IMR-90 (cell line): ENCODE data around the gene METTL18. TPM values are rescaled to one million over a fixed set of nuclear protein-coding genes. Genes with fewer than 3 reads are reported as not detected.

Source experiments
- ATAC-seq: fragments of 200-7000 bp; cut with Tn5 transposase; 2 replicates; pipeline ENCODE4 v1.9.1; 2020; ENCODE audit warnings: low read depth, mild to moderate bottlenecking, moderate library complexity
- BruUV-seq: library from RNA; stranded (reverse); fragments of 400-500 nt; replicated peaks from 2 replicates; lab custom pipeline; 2021; lab: Mats Ljungman, UMichigan
- CTCF ChIA-PET: fragments of 300-600 bp; formaldehyde crosslinking; extraction: SDS; loops from one replicate; lab custom pipeline; 2021; ENCODE audit warnings: antibody characterized with exemption; lab: Yijun Ruan, JAX
- POLR2A ChIA-PET: fragments of 300-600 bp; sonication (Branson Sonifier 250); formaldehyde crosslinking; loops from one replicate; lab custom pipeline; 2022; ENCODE audit warnings: antibody characterized with exemption; ENCODE audit not compliant: unreplicated experiment; lab: Charles Lee
- DNase-seq: peaks from one replicate; pipeline ENCODE4 v3.0.0; 2013
- H2AFZ ChIP-seq: replicated peaks from 2 replicates; pipeline ENCODE3; 2013; ENCODE audit warnings: low read length, mild to moderate bottlenecking; ENCODE audit not compliant: poor library complexity
- H2AK5ac ChIP-seq: 2 replicates; pipeline ENCODE4 v1.6.1; 2013; ENCODE audit warnings: low read depth, low read length, inconsistent platforms
- H2AK9ac ChIP-seq: replicated peaks from 2 replicates; pipeline ENCODE3; 2013; ENCODE audit warnings: mild to moderate bottlenecking, low read depth, low read length, moderate library complexity; ENCODE audit not compliant: poor library complexity
- H2BK120ac ChIP-seq: 2 replicates; pipeline ENCODE4 v1.6.1; 2013; ENCODE audit warnings: low read depth, low read length, inconsistent platforms
- H2BK15ac ChIP-seq: 3 replicates; pipeline ENCODE4 v1.6.1; 2013; ENCODE audit warnings: low read depth, low read length, inconsistent platforms
- H2BK20ac ChIP-seq: 2 replicates; pipeline ENCODE4 v1.6.1; 2013; ENCODE audit warnings: low read depth, mild to moderate bottlenecking, inconsistent platforms, low read length, moderate library complexity
- H2BK5ac ChIP-seq: 2 replicates; pipeline ENCODE4 v1.6.1; 2013; ENCODE audit warnings: mild to moderate bottlenecking, low read depth, low read length, inconsistent platforms; ENCODE audit not compliant: poor library complexity, severe bottlenecking
- H3K14ac ChIP-seq: replicated peaks from 2 replicates; pipeline ENCODE4 v1.6.1; 2013; ENCODE audit warnings: low read depth, low read length, inconsistent platforms
- H3K18ac ChIP-seq: 2 replicates; pipeline ENCODE4 v1.6.1; 2013; ENCODE audit warnings: low read depth, low read length, control low read depth
- H3K23ac ChIP-seq: 2 replicates; pipeline ENCODE4 v1.6.1; 2013; ENCODE audit warnings: low read depth, low read length, inconsistent platforms
- H3K27ac ChIP-seq: 2 replicates; pipeline ENCODE4 v1.5.1; 2013; ENCODE audit warnings: mild to moderate bottlenecking, control low read depth, low read length; ENCODE audit not compliant: insufficient read depth
- H3K27me3 ChIP-seq: 2 replicates; pipeline ENCODE4 v1.6.1; 2013; ENCODE audit warnings: low read length; ENCODE audit not compliant: control insufficient read depth, insufficient read depth
- H3K36me3 ChIP-seq: 2 replicates; pipeline ENCODE4 v1.6.1; 2013; ENCODE audit warnings: low read length, mixed read lengths; ENCODE audit not compliant: control insufficient read depth, insufficient read depth
- H3K4ac ChIP-seq: 2 replicates; pipeline ENCODE4 v1.6.1; 2013; ENCODE audit warnings: low read depth, low read length, inconsistent platforms
- H3K4me1 ChIP-seq: 2 replicates; pipeline ENCODE4 v1.6.1; 2013; ENCODE audit warnings: low read length, mixed read lengths; ENCODE audit not compliant: control insufficient read depth, insufficient read depth
- H3K4me2 ChIP-seq: 2 replicates; pipeline ENCODE4 v1.6.1; 2013; ENCODE audit warnings: low read depth, mild to moderate bottlenecking, control low read depth, low read length, moderate library complexity
- H3K4me3 ChIP-seq: 2 replicates; pipeline ENCODE4 v1.5.1; 2013; ENCODE audit warnings: low read depth, mild to moderate bottlenecking, control low read depth, low read length, moderate library complexity; ENCODE audit not compliant: insufficient read depth
- H3K56ac ChIP-seq: 2 replicates; pipeline ENCODE4 v1.6.1; 2013; ENCODE audit warnings: low read length, inconsistent platforms; ENCODE audit not compliant: insufficient read depth; ENCODE audit errors: extremely low read depth
- H3K79me1 ChIP-seq, 2 experiments: 2 replicates each; pipeline ENCODE4 v1.6.1; 2013; ENCODE audit warnings: low read length in 2 of 2, inconsistent platforms in 1 of 2, low read depth in 1 of 2
- H3K9ac ChIP-seq: 2 replicates; pipeline ENCODE4 v1.6.1; 2013; ENCODE audit warnings: low read depth, low read length, control low read depth
- H3K9me1 ChIP-seq: 2 replicates; pipeline ENCODE4 v1.6.1; 2013; ENCODE audit warnings: low read length, inconsistent platforms; ENCODE audit not compliant: insufficient read depth
- H3K9me3 ChIP-seq: 2 replicates; pipeline ENCODE4 v1.6.1; 2013; ENCODE audit warnings: low read length; ENCODE audit not compliant: control insufficient read depth, insufficient read depth
- H4K20me1 ChIP-seq: 2 replicates; pipeline ENCODE4 v1.6.1; 2013; ENCODE audit warnings: low read length, inconsistent platforms; ENCODE audit not compliant: insufficient read depth
- H4K5ac ChIP-seq: 2 replicates; pipeline ENCODE4 v1.6.1; 2013; ENCODE audit warnings: mild to moderate bottlenecking, low read depth, low read length, control low read depth
- H4K8ac ChIP-seq, 2 experiments: 2 replicates each; pipeline ENCODE4 v1.6.1; 2013; ENCODE audit warnings: low read depth in 2 of 2, low read length in 2 of 2, control low read depth in 1 of 2, inconsistent platforms in 1 of 2
- H4K91ac ChIP-seq: 2 replicates; pipeline ENCODE4 v1.6.1; 2013; ENCODE audit warnings: low read depth, low read length, inconsistent platforms; ENCODE audit not compliant: insufficient read depth
- BHLHE40 ChIP-seq: fragments of 150-350 bp; IDR thresholded peaks from 2 replicates; pipeline ENCODE4 v1.6.1; 2016; ENCODE audit warnings: mild to moderate bottlenecking, low read depth, low read length
- CEBPB ChIP-seq: IDR thresholded peaks from 2 replicates; pipeline ENCODE4 v1.6.1; 2012; ENCODE audit warnings: low read depth, low read length, improper control_type of control experiment
- FOS ChIP-seq: fragments of 150-350 bp; IDR thresholded peaks from 2 replicates; pipeline ENCODE4 v1.6.1; 2016; ENCODE audit warnings: low read depth, low read length
- MAZ ChIP-seq: IDR thresholded peaks from 2 replicates; pipeline ENCODE4 v1.6.1; 2012; ENCODE audit warnings: low read depth, mild to moderate bottlenecking, low read length, improper control_type of control experiment, moderate library complexity, borderline replicate concordance
- MXI1 ChIP-seq: IDR thresholded peaks from 2 replicates; pipeline ENCODE4 v1.6.1; 2012; ENCODE audit warnings: low read depth, mild to moderate bottlenecking, low read length, moderate library complexity, borderline replicate concordance
- RCOR1 ChIP-seq: IDR thresholded peaks from 2 replicates; pipeline ENCODE4 v1.6.1; 2012; ENCODE audit warnings: mild to moderate bottlenecking, low read length, improper control_type of control experiment; ENCODE audit not compliant: insufficient replicate concordance
- WGBS, 2 experiments: methylation state at CpG; one replicate each; pipeline versions ENCODE4 v1.1.5 to v1.1.7; 2013; ENCODE audit warnings: missing lambda C conversion rate in 2 of 2; ENCODE audit not compliant: insufficient read length in 1 of 2; ENCODE audit errors: extremely low coverage in 2 of 2; 5-methylcytosine and 5-hydroxymethylcytosine counted together
- dilution Hi-C: fragments of 300-500 bp; cut with HindIII; formaldehyde crosslinking; loops from one replicate; pipeline ENCODE4 v1.14.3; 2018; ENCODE audit warnings: low sequenced_read_pairs; ENCODE audit not compliant: unreplicated experiment
- in situ Hi-C: fragments of 300-500 bp; cut with MboI; formaldehyde crosslinking; loops from 3 replicates; pipeline ENCODE4 v1.14.3; 2019; ENCODE audit warnings: low sequenced_read_pairs, inconsistent platforms, mixed read lengths
- intact Hi-C: fragments of 100-400 bp; cut with micrococcal nuclease; formaldehyde crosslinking; loops from 2 replicates; pipeline ENCODE4 v1.10.0; 2022
- polyA plus RNA-seq, 3 experiments: library from polyadenylated mRNA; depleted of rRNA; stranded (reverse); fragments of >200 nt; gene quantifications; 2 replicates each; pipeline ENCODE4 v1.2.3, GENCODE V29; 2012; ENCODE audit warnings: low replicate concordance in 1 of 3
- total RNA-seq: library from RNA; depleted of rRNA; stranded (reverse); fragments of >200 nt; gene quantifications from 2 replicates; pipeline ENCODE4 v1.2.3, GENCODE V29; 2012
- TF ChIP-seq, protein P1 (sequence below): fragments of 150-350 bp; IDR thresholded peaks from 2 replicates; pipeline ENCODE4 v1.6.1; 2016; ENCODE audit warnings: low read depth, mild to moderate bottlenecking, low read length, moderate library complexity, borderline replicate concordance

The METTL18 gene
- total and polyA plus RNA-seq, 2 of the 4 experiments (the other 2 are of a cell fraction), result 2.9 to 3.4 TPM

DNA sequence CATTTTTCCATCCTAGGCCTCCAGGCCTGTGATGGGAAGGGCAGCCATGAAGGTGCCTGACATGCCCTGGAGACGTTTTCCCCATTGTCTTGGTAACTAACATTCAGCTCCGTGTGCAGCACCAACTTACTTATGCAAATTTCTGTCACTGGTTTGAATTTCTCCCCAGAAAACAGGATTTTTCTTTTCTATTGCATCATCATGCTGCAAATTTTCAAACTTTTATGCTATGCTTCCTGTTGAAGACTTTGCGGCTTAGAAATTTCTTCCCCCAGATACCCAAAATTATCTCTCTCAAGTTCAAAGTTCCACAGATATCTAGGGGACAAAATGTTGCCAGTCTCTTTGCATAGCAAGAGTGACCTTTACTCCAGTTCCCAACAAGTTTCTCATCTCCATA is 35.7 kb downstream of the METTL18 start:
- Histone ChIP-seq H3K4me3 (no peak overlapping the region), H3K9me3 (no peaks in the 10 kb centered on the region), H2BK15ac (no peak overlapping the region), H4K20me1 (no peaks in the 10 kb centered on the region), H2AK9ac (no peak overlapping the region), H3K14ac (no peak overlapping the region), H3K23ac (no peak overlapping the region), H3K9me1 (no peaks in the 10 kb centered on the region), H4K8ac (no peak overlapping the region), H2BK5ac (no peak overlapping the region), H3K4me1 (no peaks in the 10 kb centered on the region), H3K27me3 (no peaks in the 10 kb centered on the region; the same call in 1 of the 2 replicates), H3K56ac (no peak overlapping the region), H3K27ac (no peak overlapping the region), H2AFZ (no peak overlapping the region), H3K36me3 (no peaks in the 10 kb centered on the region), H2BK120ac (no peak overlapping the region), H4K91ac (no peak overlapping the region), H3K4ac (no peak overlapping the region), H3K9ac (no peak overlapping the region), H4K5ac (no peak overlapping the region), H2BK20ac (no peak overlapping the region), H3K4me2 (no peak overlapping the region), H3K79me1 (no peaks in the 10 kb centered on the region), H2AK5ac (no peak overlapping the region), H3K18ac (no peak overlapping the region)
- POLR2A ChIA-PET, result no interaction called here
- intact Hi-C loops, result no loop called here
- WGBS, 2 experiments, result 50% methylated on average over 2 of the region's 3 CpGs; no CpG with 5 or more reads in 1 of the 2 experiments
- DNase-seq (no peak), ATAC-seq (no peak)
- no TSS peak for BruUV-seq
- dilution Hi-C loops, result no loop called here
- CTCF ChIA-PET, result no interaction called here
- TF ChIP-seq FOS (no peak), CEBPB (no peak), MXI1 (no peak), RCOR1 (no peak), MAZ (no peak), BHLHE40 (no peak)
- TF ChIP-seq, protein P1, sequence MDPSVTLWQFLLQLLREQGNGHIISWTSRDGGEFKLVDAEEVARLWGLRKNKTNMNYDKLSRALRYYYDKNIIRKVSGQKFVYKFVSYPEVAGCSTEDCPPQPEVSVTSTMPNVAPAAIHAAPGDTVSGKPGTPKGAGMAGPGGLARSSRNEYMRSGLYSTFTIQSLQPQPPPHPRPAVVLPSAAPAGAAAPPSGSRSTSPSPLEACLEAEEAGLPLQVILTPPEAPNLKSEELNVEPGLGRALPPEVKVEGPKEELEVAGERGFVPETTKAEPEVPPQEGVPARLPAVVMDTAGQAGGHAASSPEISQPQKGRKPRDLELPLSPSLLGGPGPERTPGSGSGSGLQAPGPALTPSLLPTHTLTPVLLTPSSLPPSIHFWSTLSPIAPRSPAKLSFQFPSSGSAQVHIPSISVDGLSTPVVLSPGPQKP, result no peak
- in situ Hi-C loops, result no loop called here
